Mesenteric fat pad (tissue), 1 donor: ENCODE measurements around the gene PIM1. TPM values are rescaled to one million over a fixed set of nuclear protein-coding genes. Genes with fewer than 3 reads are reported as not detected.

ENCODE experiments used
- DNase-seq: peaks from one replicate; pipeline ENCODE4 v3.0.0-alpha.2; 2020; ENCODE audit warnings: low spot score
- total RNA-seq: library from RNA; stranded (reverse); fragmentation: NEBNext Ultra II Directional; extraction: Animal tissue kit (Norgen Biotek cat#: 25700); gene quantifications from one replicate; pipeline ENCODE4 v1.2.1, GENCODE V29; 2021
- donor health status: DM: yes; HTN: yes; CAD: no.

PIM1 gene
- total RNA-seq, 1 donor from 2014 or later = 213 TPM

- peak; percentile 18 for DNase-seq
Observed at GRCh38 chr6:37221585-37222124, 51.7 kb downstream of the PIM1 start.

GRCh38 chr6:37222125-37222967 lies 52.4 kb downstream of the PIM1 start:
- peak; percentile 90 for DNase-seq

- no peak for DNase-seq
Observed at GRCh38 chr6:37222992-37223391, 53.0 kb downstream of the PIM1 start.

Other genes with a start within 250 kb of the PIM1 start
- 22.5 TPM for gene PI16, start 215.4 kb upstream of the PIM1 start, total RNA-seq
- gene MTCH1, start 184.0 kb upstream of the PIM1 start, total RNA-seq = 169 TPM
- gene FGD2, start 164.5 kb upstream of the PIM1 start, total RNA-seq = 32.6 TPM
- gene TBC1D22B, start 87.6 kb downstream of the PIM1 start, total RNA-seq = 8.7 TPM
- 0.51 TPM for gene TMEM217, start 88.0 kb downstream of the PIM1 start, total RNA-seq
- gene RNF8, start 183.8 kb downstream of the PIM1 start, total RNA-seq = 11.3 TPM